AG04450 (cell line): ENCODE data around the gene PCTP. TPM values are rescaled to one million over a fixed set of nuclear protein-coding genes. Genes with fewer than 3 reads are reported as not detected.

Experiments used
- CTCF ChIA-PET: fragments of 300-600, 350-600 bp; formaldehyde crosslinking; extraction: SDS; loops from one replicate; lab custom pipeline; 2022; ENCODE audit warnings: antibody characterized with exemption, inconsistent platforms; lab: Charles Lee
- POLR2A ChIA-PET: fragments of 350-600 bp; formaldehyde crosslinking; extraction: SDS; loops from one replicate; lab custom pipeline; 2021; ENCODE audit warnings: antibody characterized with exemption, inconsistent platforms; lab: Yijun Ruan, JAX
- DNase-seq: peaks from one replicate; pipeline ENCODE4 v3.0.0-alpha.2; 2011; ENCODE audit warnings: low read depth, low spot score
- H3K27ac ChIP-seq: one replicate; pipeline ENCODE4 v1.5.1; 2012; ENCODE audit warnings: low read depth, low read length, control low read depth
- H3K27me3 ChIP-seq: one replicate; pipeline ENCODE4 v1.6.0; 2012; ENCODE audit warnings: low read length; ENCODE audit not compliant: control insufficient read depth, insufficient read depth
- H3K4me3 ChIP-seq: 2 replicates; pipeline ENCODE4 v1.5.1; 2011; ENCODE audit warnings: mild to moderate bottlenecking, low read depth, low read length, control low read depth
- H3K9me3 ChIP-seq: 2 replicates; pipeline ENCODE4 v1.5.1; 2012; ENCODE audit warnings: low read length; ENCODE audit not compliant: control insufficient read depth, insufficient read depth
- polyA plus RNA-seq: library from polyadenylated mRNA; depleted of rRNA; stranded (reverse); fragments of >200 nt; gene quantifications from 2 replicates; pipeline ENCODE4 v1.2.3, GENCODE V29; 2011
- TF ChIP-seq, protein P1 (sequence below): IDR thresholded peaks from 2 replicates; pipeline ENCODE4 v1.5.1; 2011; ENCODE audit warnings: low read depth, low read length, control low read depth, inconsistent platforms

The PCTP gene
- polyA plus RNA-seq, 1 experiment: 20.5 TPM

DNA sequence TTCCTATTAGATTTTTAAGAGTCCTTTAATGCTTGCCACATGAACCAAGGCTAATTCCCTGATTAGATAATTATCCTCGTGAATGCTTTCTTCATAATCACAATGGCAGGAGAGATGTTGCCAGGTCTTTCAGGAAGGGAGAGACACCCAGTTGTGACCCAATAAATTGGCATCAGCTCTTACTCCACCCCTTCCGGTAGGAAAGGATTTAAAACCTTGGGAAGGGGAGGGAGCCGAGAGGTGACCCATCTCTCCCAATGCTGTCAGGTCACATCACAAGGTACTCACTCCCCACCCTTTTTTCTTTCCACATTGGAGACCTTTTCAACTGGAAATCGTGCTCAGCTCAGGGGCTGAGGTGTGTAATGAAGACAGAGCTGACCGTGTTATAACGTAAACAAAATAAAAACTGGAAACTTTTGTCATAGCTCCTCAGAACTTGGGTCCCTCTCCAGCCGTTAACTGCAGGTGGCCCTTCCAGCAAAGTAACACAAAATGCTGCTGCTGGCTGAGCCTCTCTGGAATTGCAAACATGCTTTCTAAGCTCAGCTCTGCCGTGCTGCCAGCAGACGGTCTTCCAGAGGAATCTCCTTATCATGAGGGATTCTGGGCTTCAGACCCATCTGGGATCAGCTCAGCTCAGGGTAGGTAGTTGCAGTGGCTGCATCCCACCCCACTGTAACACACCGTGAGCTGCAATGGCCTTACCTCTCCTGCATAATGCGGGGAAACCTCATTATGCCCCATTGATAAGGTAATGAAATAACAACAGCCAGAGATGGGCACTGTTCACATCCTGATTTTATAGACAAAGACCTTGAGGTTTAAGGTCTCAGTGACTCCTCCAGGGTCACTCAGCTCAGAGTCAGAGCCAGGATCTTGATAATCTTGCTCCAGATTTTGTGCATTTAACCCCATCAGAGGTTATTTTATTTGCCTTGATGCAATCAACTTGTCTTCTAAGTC, 43.8 kb upstream of the PCTP start:
- Histone ChIP-seq H3K4me3 (no peak overlapping the region), H3K9me3 (no peaks in the 10 kb centered on the region), H3K27ac (no peak overlapping the region), H3K27me3 (no peaks in the 10 kb centered on the region)
- no peak for DNase-seq
- POLR2A ChIA-PET: no interaction called here
- CTCF ChIA-PET: interaction anchor here (2.2 to 4.7 kb wide), 3 partner anchors 13 to 180 kb away, joined by 9 to 55 read pairs (median 18); partner anchors contain the start of gene TMEM100
- TF ChIP-seq, protein P1, sequence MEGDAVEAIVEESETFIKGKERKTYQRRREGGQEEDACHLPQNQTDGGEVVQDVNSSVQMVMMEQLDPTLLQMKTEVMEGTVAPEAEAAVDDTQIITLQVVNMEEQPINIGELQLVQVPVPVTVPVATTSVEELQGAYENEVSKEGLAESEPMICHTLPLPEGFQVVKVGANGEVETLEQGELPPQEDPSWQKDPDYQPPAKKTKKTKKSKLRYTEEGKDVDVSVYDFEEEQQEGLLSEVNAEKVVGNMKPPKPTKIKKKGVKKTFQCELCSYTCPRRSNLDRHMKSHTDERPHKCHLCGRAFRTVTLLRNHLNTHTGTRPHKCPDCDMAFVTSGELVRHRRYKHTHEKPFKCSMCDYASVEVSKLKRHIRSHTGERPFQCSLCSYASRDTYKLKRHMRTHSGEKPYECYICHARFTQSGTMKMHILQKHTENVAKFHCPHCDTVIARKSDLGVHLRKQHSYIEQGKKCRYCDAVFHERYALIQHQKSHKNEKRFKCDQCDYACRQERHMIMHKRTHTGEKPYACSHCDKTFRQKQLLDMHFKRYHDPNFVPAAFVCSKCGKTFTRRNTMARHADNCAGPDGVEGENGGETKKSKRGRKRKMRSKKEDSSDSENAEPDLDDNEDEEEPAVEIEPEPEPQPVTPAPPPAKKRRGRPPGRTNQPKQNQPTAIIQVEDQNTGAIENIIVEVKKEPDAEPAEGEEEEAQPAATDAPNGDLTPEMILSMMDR: no peak

DNA sequence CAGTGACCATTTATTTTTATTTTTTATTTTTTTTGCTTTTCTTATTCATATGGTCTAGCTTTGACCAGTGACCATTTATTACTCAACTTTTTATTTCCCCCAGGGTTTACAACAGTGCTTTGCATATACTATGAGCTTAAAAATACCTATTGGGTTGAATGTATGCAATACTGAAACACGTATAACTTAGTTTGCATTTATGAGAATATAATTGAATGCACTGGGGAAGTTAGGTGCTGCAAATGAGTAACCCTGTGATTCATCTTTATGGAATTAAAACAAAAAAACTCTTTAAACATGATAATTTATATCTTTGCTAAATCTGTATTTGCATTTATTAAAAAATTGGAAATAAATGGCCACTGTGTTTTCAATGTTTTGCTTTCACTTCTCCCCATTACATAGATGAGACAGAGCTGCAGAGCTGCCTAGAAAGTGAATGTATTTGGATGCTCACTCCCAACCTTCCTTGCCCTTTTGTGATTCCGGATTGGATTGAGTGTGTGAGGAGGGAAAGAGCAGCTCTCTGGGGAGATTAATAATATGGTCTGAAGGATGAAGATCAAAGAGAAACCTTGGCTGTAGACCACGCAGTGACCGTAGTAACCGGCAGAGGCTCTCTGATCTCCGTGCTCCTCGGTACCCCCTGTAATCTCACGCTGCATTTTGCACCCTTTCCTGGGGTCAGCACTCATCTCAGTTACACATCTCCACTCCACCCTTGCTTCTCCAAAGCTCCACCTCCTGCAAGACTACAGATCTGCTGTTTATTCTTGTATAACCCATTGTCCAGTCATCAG, 42.5 kb upstream of the PCTP start:
- no peaks in the 10 kb centered on the region for H3K27me3 ChIP-seq
- H3K9me3 ChIP-seq: no peaks in the 10 kb centered on the region
- TF ChIP-seq, protein P1: no peak
- no peak overlapping the region for H3K27ac ChIP-seq
- no peak for DNase-seq
- ChIA-PET CTCF (interaction anchor here (0.6 to 4.7 kb wide), 4 partner anchors 12 to 182 kb away, joined by 5 to 55 read pairs (median 14); partner anchors contain the start of gene TMEM100), POLR2A (no interaction called here)
- H3K4me3 ChIP-seq: peak overlapping the region; percentile 14

DNA sequence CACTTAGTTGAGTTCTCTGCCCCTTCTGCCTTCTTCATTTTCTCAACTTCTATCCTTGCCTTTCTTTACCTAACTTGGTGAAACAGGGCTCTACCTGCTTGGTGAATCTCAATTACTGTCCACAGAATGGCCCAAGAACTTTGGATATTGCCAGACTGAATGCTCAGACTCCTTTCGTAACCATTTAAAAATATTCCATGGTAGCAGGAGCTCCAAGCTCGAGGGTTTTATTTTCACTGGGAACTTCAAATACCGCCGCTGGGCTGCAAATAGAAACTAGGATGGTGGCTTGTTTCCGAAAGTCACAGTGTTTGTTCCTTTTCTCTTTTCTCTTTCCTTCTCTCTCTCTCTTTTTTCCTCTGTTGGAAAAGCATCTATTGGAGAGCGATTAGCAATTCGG, 41.4 kb upstream of the PCTP start:
- Histone ChIP-seq H3K4me3 (no peak overlapping the region), H3K9me3 (no peaks in the 10 kb centered on the region), H3K27ac (no peak overlapping the region), H3K27me3 (no peaks in the 10 kb centered on the region)
- no peak for DNase-seq
- TF ChIP-seq, protein P1: no peak
- CTCF ChIA-PET: interaction anchor here (1.0 to 4.7 kb wide), 3 partner anchors 11 to 183 kb away, joined by 4 to 55 read pairs (median 4); partner anchors contain the start of gene TMEM100
- POLR2A ChIA-PET: no interaction called here

DNA sequence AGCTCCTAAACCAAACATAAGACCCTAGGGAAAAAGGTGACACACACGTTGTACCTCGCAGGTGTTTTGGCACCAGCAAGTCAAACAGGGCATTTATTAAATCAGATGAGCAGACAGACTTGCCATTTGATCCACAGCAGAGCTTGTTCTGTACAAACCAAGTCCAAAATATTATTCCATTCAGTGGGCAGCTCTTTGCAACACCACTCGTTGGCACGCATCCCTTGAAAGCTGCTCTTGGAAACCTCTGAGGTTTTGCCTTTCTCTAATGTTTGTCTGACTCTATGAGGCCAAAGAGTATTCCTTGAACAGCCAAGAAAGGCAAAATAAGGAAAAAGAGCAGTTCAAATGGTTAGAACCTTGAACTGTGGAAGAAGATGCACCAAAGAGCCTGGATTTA, 40.9 kb upstream of the PCTP start:
- ChIA-PET CTCF (interaction anchor here (1.0 to 4.7 kb wide), 3 partner anchors 10 to 184 kb away, joined by 4 to 55 read pairs (median 4); partner anchors contain the start of gene TMEM100), POLR2A (no interaction called here)
- Histone ChIP-seq H3K27me3 (no peaks in the 10 kb centered on the region), H3K27ac (no peak overlapping the region), H3K9me3 (no peaks in the 10 kb centered on the region), H3K4me3 (no peak overlapping the region)
- TF ChIP-seq, protein P1: no peak
- DNase-seq: no peak
